ENCODE measurements around the gene NFATC4.

- TF ChIP-seq CTCF (IDR thresholded peaks at IDR 0.05) (no peak), TCF7 (CRISPR knock-in tag; IDR thresholded peaks at IDR 0.05; ENCODE audit: low read depth) (no peak), ESRRA (CRISPR knock-in tag; IDR thresholded peaks at IDR 0.05; ENCODE audit: borderline replicate concordance) (no peak), PREB (CRISPR knock-in tag; IDR thresholded peaks at IDR 0.05; ENCODE audit: borderline replicate concordance) (no peak), TP53 (CRISPR knock-in tag; IDR thresholded peaks at IDR 0.05) (no peak), AFF4 (CRISPR knock-in tag; IDR thresholded peaks at IDR 0.05; ENCODE audit: borderline replicate concordance) (no peak)
These were observed 6.7 kb upstream of the NFATC4 start for GRCh38 chr14:24361326-24361725.
